Endothelial cell (in vitro differentiated cells): ENCODE data around the gene OTUB2. TPM values are rescaled to one million over a fixed set of nuclear protein-coding genes. Genes with fewer than 3 reads are reported as not detected.

Experiments
- DNase-seq: peaks from one replicate; pipeline ENCODE4 v3.0.0; 2021; ENCODE audit warnings: low spot score
- H3K27ac Mint-ChIP-seq: one replicate; pipeline ENCODE4 v1.8.0; 2021; ENCODE audit warnings: mixed read lengths, inconsistent platforms; ENCODE audit not compliant: unreplicated experiment
- H3K27me3 Mint-ChIP-seq: one replicate; pipeline ENCODE4 v1.8.0; 2021; ENCODE audit warnings: mild to moderate bottlenecking, moderate library complexity, mixed read lengths, inconsistent platforms; ENCODE audit not compliant: unreplicated experiment
- H3K36me3 Mint-ChIP-seq: one replicate; pipeline ENCODE4 v1.8.0; 2021; ENCODE audit warnings: mild to moderate bottlenecking, low read depth, mixed read lengths, inconsistent platforms; ENCODE audit not compliant: unreplicated experiment
- H3K4me1 Mint-ChIP-seq: one replicate; pipeline ENCODE4 v1.8.0; 2021; ENCODE audit warnings: mild to moderate bottlenecking, mixed read lengths, inconsistent platforms; ENCODE audit not compliant: unreplicated experiment
- H3K4me3 Mint-ChIP-seq: one replicate; pipeline ENCODE4 v1.8.0; 2021; ENCODE audit warnings: mild to moderate bottlenecking, mixed read lengths, inconsistent platforms; ENCODE audit not compliant: unreplicated experiment
- H3K9me3 Mint-ChIP-seq: one replicate; pipeline ENCODE4 v1.8.0; 2021; ENCODE audit warnings: mixed read lengths, inconsistent platforms; ENCODE audit not compliant: unreplicated experiment
- total RNA-seq: library from RNA; stranded (reverse); fragmentation: NEBNext Ultra II Directional; extraction: Animal tissue kit (Norgen Biotek cat#: 25700); gene quantifications from one replicate; pipeline ENCODE4 v1.2.1, GENCODE V29; 2021; ENCODE audit not compliant: unreplicated experiment
- TF ChIP-seq, protein P1 (sequence below): fragments of 200-600 bp; sonication (generic); IDR thresholded peaks from one replicate; pipeline ENCODE4 v1.5.0; 2021; ENCODE audit warnings: antibody characterized with exemption; ENCODE audit not compliant: unreplicated experiment

OTUB2 gene
- total RNA-seq, 1 donor from 2014 or later, result 2.3 TPM

DNA sequence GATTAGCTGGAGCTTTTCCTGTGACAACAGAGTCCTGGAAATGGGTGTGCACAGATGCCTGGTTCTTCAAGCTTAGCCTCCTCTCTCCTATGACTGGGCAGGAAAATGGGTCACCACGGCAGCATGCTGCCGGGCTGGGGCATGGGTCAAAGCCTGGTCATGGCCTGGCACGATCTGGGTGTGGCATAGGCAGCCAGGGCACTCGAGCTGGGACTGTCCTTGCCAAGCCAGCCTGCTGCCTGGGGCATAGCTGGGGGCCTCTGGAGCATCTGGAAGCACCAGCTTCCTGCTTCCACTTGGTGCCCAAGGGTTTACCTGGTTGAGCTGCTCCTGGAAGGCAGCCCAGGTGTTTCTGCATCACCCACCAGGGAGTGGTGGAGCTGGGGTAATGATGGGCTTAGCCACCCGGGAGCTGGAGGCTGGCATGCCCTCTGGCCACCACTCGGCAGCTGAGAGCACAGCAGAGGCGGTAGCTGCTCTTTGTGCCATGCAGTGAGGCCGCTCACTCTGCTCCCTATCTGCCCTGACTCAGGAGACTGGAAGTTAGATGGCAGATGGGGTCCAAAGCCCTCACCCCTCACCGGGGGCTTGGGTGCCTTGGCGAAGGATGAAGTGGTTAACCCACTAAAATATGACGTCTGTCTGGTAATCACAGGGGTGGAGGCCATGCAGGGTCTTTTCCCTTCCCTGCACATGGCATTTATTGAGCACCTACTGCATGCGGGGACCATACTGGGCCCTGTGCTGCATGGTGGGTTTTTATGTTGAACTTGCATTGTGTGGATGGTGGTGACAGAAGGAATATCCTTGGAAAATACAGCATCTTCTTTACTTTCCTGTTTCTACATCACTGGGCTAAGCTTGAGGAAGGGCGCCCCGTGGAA lies 1.7 kb downstream of the OTUB2 start:
- Mint-ChIP-seq H3K4me1 (peaks cover 8% of the 10 kb centered on the region), H3K4me3 (peak overlapping the region; percentile 83), H3K27me3 (peaks cover 7% of the 10 kb centered on the region), H3K36me3 (no peaks in the 10 kb centered on the region), H3K27ac (no peak overlapping the region), H3K9me3 (no peaks in the 10 kb centered on the region)
- TF ChIP-seq, protein P1, sequence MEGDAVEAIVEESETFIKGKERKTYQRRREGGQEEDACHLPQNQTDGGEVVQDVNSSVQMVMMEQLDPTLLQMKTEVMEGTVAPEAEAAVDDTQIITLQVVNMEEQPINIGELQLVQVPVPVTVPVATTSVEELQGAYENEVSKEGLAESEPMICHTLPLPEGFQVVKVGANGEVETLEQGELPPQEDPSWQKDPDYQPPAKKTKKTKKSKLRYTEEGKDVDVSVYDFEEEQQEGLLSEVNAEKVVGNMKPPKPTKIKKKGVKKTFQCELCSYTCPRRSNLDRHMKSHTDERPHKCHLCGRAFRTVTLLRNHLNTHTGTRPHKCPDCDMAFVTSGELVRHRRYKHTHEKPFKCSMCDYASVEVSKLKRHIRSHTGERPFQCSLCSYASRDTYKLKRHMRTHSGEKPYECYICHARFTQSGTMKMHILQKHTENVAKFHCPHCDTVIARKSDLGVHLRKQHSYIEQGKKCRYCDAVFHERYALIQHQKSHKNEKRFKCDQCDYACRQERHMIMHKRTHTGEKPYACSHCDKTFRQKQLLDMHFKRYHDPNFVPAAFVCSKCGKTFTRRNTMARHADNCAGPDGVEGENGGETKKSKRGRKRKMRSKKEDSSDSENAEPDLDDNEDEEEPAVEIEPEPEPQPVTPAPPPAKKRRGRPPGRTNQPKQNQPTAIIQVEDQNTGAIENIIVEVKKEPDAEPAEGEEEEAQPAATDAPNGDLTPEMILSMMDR, result no peak
- no peak for DNase-seq

DNA sequence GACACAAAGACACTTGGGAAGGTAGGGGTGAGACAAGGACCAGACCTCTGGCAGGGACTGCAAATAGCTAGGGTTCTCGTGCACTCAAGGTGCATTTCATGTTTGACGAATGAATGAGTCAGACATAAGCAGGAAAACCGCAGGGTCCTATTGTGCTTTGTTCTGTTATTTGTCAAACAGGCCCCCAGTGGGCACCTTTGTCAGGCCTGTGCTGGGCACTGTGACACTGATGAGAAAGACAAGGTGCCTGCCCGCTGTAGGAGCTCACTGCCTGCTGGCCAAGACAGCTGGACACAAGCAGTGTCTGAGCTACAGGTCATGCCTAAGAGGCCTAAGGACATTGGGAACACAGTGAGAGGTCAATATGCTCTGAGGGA lies 2.3 kb downstream of the OTUB2 start:
- peaks cover 8% of the 10 kb centered on the region for H3K4me1 Mint-ChIP-seq
- no peak for DNase-seq
- H3K36me3 Mint-ChIP-seq, result no peaks in the 10 kb centered on the region
- H3K27ac Mint-ChIP-seq, result no peak overlapping the region
- H3K4me3 Mint-ChIP-seq, result no peak overlapping the region
- TF ChIP-seq, protein P1, result no peak
- no peaks in the 10 kb centered on the region for H3K9me3 Mint-ChIP-seq
- H3K27me3 Mint-ChIP-seq, result peaks cover 7% of the 10 kb centered on the region

DNA sequence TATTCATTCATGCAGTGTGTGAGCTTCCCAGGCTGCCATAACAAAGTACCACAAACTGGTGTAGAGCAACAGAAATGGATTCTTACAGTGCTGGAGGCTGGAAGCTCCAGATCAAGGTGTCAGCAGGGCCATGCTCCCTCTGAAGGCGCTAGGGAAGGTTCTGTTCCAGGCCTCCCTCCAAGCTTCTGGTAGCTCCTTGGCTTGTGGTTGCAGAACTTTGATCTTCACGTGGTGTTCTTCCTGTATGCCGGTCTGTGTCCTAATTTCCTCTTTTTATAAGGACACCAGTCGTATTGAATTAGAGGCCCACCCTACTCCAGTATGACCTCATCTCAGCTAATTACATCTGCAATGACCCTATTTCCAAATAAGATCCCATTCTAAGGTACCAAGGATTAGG lies 3.1 kb downstream of the OTUB2 start:
- H3K4me1 Mint-ChIP-seq, result peaks cover 8% of the 10 kb centered on the region
- no peak for DNase-seq
- H3K36me3 Mint-ChIP-seq, result no peaks in the 10 kb centered on the region
- TF ChIP-seq, protein P1, result no peak
- no peak overlapping the region for H3K4me3 Mint-ChIP-seq
- no peak overlapping the region for H3K27ac Mint-ChIP-seq
- H3K27me3 Mint-ChIP-seq, result peaks cover 6% of the 10 kb centered on the region
- no peaks in the 10 kb centered on the region for H3K9me3 Mint-ChIP-seq

DNA sequence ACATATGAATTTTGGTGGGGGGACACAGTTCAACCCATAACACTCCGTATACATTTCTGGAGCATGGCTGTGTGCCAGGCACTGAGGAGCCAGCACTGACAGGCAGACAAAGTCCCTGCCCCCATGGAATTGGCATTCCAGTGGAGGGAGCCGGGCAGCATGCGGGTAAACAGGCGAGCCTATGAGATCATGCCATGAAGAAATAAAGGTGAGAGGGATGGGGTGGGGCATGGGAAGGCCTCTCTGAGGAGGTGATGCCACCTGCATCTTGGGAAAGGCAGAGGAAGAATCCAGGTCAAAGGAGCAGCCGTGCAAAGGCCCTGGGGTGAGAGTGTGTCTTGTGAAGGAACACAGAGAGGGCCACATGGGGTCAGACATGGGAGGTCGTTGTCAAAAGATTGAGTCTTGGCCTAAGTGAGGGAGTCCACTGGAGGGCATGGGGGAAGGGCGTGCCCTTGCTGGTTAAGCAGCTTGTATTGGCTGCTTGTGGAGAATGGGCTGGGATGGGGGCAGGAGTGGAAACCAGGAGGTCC lies 3.6 kb downstream of the OTUB2 start:
- H3K9me3 Mint-ChIP-seq, result no peaks in the 10 kb centered on the region
- no peaks in the 10 kb centered on the region for H3K36me3 Mint-ChIP-seq
- no peak for DNase-seq
- peaks cover 4% of the 10 kb centered on the region for H3K27me3 Mint-ChIP-seq
- TF ChIP-seq, protein P1, result no peak
- H3K4me1 Mint-ChIP-seq, result peaks cover 8% of the 10 kb centered on the region
- no peak overlapping the region for H3K4me3 Mint-ChIP-seq
- no peak overlapping the region for H3K27ac Mint-ChIP-seq

DNA sequence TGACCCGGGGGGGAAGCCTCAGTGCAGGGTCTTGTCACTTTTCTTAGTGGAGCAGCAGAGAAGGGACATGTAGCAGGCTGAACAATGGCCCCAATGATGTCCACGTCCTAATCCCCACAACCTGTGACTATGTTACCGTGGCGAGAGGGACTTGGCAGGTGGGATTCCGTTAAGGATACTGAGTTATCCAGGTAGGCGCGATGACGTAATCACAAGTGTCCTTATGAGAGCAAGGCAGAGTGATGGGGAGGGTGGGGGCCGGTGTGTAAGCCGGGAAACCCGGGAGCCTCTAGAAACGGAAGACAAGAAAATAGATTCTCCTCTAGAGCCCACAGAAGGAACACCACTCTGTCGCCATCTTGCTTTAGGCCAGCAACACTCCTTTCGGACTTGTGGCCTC lies 4.4 kb downstream of the OTUB2 start:
- peaks cover 4% of the 10 kb centered on the region for H3K27me3 Mint-ChIP-seq
- no peaks in the 10 kb centered on the region for H3K36me3 Mint-ChIP-seq
- no peak overlapping the region for H3K27ac Mint-ChIP-seq
- H3K4me3 Mint-ChIP-seq, result no peak overlapping the region
- H3K4me1 Mint-ChIP-seq, result peaks cover 8% of the 10 kb centered on the region
- TF ChIP-seq, protein P1, result no peak
- DNase-seq, result no peak
- no peaks in the 10 kb centered on the region for H3K9me3 Mint-ChIP-seq
